Retinal pigment epithelial cell (primary cell): Measurements from ENCODE around the gene STH.

Source experiments
- DNase-seq: peaks from one replicate; pipeline ENCODE4 v3.0.0-alpha.2; 2010; ENCODE audit warnings: low read depth
- H3K4me3 ChIP-seq: 2 replicates; pipeline ENCODE4 v1.5.1; 2011; ENCODE audit warnings: mild to moderate bottlenecking, low read length, control low read depth, moderate library complexity
- CTCF ChIP-seq: conservative IDR thresholded peaks from 2 replicates; pipeline ENCODE4 v1.5.1; 2011; ENCODE audit warnings: low read depth, low read length, control low read depth, inconsistent platforms

The STH gene

DNA sequence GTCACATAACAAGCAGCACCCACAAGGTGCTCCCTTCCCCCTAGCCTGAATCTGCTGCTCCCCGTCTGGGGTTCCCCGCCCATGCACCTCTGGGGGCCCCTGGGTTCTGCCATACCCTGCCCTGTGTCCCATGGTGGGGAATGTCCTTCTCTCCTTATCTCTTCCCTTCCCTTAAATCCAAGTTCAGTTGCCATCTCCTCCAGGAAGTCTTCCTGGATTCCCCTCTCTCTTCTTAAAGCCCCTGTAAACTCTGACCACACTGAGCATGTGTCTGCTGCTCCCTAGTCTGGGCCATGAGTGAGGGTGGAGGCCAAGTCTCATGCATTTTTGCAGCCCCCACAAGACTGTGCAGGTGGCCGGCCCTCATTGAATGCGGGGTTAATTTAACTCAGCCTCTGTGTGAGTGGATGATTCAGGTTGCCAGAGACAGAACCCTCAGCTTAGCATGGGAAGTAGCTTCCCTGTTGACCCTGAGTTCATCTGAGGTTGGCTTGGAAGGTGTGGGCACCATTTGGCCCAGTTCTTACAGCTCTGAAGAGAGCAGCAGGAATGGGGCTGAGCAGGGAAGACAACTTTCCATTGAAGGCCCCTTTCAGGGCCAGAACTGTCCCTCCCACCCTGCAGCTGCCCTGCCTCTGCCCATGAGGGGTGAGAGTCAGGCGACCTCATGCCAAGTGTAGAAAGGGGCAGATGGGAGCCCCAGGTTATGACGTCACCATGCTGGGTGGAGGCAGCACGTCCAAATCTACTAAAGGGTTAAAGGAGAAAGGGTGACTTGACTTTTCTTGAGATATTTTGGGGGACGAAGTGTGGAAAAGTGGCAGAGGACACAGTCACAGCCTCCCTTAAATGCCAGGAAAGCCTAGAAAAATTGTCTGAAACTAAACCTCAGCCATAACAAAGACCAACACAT, at the start of gene STH:
Gene STH (plus strand): TSS at position 264 of the 913 bp plus-strand sequence. CDS start 30 bp downstream, at position 294.
- no peak within 1 kb of the TSS for H3K4me3 ChIP-seq
- DNase-seq = no peak
- TF ChIP-seq CTCF = no peak

DNA sequence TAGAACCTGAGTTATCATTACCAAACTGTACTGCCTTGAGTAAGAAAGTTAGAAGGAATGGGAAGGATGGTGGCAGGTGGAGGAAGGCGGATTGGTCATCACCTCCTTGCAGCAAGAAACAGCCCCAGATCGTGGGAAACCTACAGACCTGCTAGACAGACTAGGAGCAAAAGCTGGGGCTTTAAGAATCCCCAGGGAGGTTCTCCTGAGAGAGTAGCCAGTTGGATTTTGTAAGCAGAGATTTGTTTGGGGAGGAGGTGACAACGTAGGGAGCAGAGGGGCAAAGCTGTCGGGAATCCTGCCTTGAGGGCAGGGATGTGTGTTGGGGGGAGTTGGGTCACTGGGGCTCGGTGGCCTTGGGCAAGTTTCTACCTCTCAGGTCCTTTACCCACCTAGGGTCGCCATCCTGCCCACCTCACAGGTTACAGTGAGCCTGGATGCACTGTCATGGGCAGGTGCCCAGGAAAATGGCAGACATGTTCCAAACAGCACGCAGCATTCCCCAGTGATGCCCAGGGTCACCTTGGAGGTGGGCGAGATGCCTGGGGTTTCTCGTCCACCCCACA, 49.2 kb upstream of the STH start:
- DNase-seq = no peak
- H3K4me3 ChIP-seq = no peak overlapping the region

GRCh38 chr17:45950888-45951287, 48.2 kb upstream of the STH start:
- no peak for TF ChIP-seq CTCF
- H3K4me3 ChIP-seq = no peak overlapping the region
- no peak for DNase-seq

More for the DNA sequence above, 49.2 kb upstream of the STH start:
- TF ChIP-seq CTCF = no peak

DNA sequence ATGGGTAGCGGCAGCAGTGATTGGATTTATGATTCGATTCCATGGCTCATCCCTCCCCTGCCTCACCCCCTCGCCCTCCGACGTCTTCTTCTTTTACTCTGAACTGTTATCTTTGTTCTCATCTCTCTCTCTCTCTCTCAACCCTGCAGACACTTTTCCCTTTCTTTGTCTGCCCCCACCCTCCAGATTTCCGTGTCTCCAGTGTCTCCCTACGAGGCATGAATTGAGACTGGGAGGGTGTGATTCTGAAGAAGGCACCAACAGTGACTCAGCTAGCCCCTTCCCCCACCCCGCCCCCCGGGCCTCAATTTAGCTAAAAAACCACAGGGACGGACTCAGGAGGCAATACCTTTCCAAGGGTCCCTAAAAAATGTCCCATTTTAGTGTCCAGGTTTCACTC, 47.6 kb upstream of the STH start:
- DNase-seq = no peak

GRCh38 chr17:45951941-45952340, 47.1 kb upstream of the STH start:
- DNase-seq = no peak
- no peak overlapping the region for H3K4me3 ChIP-seq
- TF ChIP-seq CTCF = no peak

More for the DNA sequence above, 47.6 kb upstream of the STH start:
- no peak overlapping the region for H3K4me3 ChIP-seq
- TF ChIP-seq CTCF = no peak

DNA sequence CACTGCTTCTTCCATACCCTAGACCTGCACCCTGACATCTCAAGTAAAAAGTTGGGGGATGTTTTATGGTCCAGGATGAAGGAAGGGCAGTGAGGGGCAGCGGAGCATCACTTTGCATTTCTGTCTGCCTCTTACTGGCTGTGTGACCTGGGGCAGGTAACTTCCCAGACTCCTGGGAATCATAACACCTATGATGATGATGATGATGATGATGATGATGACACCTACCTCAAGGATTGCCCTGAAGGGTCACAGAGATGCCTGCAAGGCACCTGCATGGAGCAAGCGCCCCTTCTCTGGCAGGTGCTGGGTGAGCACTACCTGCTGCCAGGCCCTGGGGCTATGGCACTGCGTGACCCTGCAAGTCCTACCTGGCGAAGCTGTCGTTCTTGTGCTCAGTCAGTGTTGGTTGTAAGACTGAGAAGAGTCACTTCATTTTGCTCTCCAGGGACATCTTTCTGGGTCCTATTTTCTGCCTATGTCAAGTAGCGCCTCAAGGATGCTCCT, 46.2 kb upstream of the STH start:
- DNase-seq = no peak
- no peak overlapping the region for H3K4me3 ChIP-seq
- TF ChIP-seq CTCF = no peak
